H1 (cell line): ENCODE measurements around the gene RASAL1. TPM values are rescaled to one million over a fixed set of nuclear protein-coding genes. Genes with fewer than 3 reads are reported as not detected.

Experiments used
- CTCF ChIA-PET: fragments of 300-600 bp; sonication (Branson Sonifier 250); formaldehyde crosslinking; loops from one replicate; lab custom pipeline; 2021; ENCODE audit not compliant: partially characterized antibody; lab: Charles Lee
- POLR2A ChIA-PET: fragments of 300-600 bp; sonication (Branson Sonifier 250); formaldehyde crosslinking; loops from one replicate; lab custom pipeline; 2021; ENCODE audit warnings: inconsistent platforms; ENCODE audit not compliant: partially characterized antibody; lab: Charles Lee
- DNase-seq, 2 experiments: peaks; one replicate each; pipeline versions ENCODE4 v3.0.0 to v3.0.0-alpha.2; 2010 to 2022; ENCODE audit warnings: low spot score in 2 of 2, low read depth in 1 of 2, mixed read lengths in 1 of 2
- FAIRE-seq: peaks from 2 replicates; lab custom pipeline; 2011; peaks lifted over from hg19 to GRCh38; lab: Jason Lieb, UNC
- H2AFZ ChIP-seq: 2 replicates; pipeline ENCODE4 v1.8.1; 2012; ENCODE audit warnings: low read length, inconsistent platforms
- H2AK5ac ChIP-seq: 2 replicates; pipeline ENCODE4 v1.6.1; 2013; ENCODE audit warnings: low read depth, low read length
- H2BK120ac ChIP-seq: replicated peaks from 2 replicates; pipeline ENCODE3; 2013; ENCODE audit warnings: low read depth, low read length, inconsistent platforms
- H2BK12ac ChIP-seq: 2 replicates; pipeline ENCODE4 v1.6.1; 2013; ENCODE audit warnings: low read depth, low read length
- H2BK15ac ChIP-seq: 2 replicates; pipeline ENCODE4 v1.6.1; 2013; ENCODE audit warnings: low read length
- H2BK20ac ChIP-seq: 2 replicates; pipeline ENCODE4 v1.6.1; 2013; ENCODE audit warnings: low read length
- H2BK5ac ChIP-seq: 2 replicates; pipeline ENCODE4 v1.6.1; 2013; ENCODE audit warnings: low read depth, low read length
- H3K14ac ChIP-seq: 2 replicates; pipeline ENCODE4 v1.6.1; 2013; ENCODE audit warnings: inconsistent platforms; ENCODE audit not compliant: insufficient read length
- H3K18ac ChIP-seq: 2 replicates; pipeline ENCODE4 v1.6.1; 2013; ENCODE audit warnings: low read length; ENCODE audit errors: extremely low read depth
- H3K23ac ChIP-seq: 2 replicates; pipeline ENCODE4 v1.6.1; 2013; ENCODE audit warnings: inconsistent platforms; ENCODE audit not compliant: insufficient read length
- H3K23me2 ChIP-seq: 2 replicates; pipeline ENCODE4 v1.6.1; 2013; ENCODE audit warnings: low read depth, low read length
- H3K27ac ChIP-seq: 2 replicates; pipeline ENCODE4 v1.6.1; 2011; ENCODE audit warnings: low read depth, low read length, inconsistent platforms
- H3K27me3 ChIP-seq, 4 experiments: replicated peaks in 1 of 4; 1 replicate in 1 of 4; 2 replicates in 3 of 4; pipeline versions ENCODE4 v1.6.1 to v1.8.1; 2011 to 2013; ENCODE audit warnings: low read length in 3 of 4, mild to moderate bottlenecking in 3 of 4, inconsistent platforms in 2 of 4, mixed read lengths in 2 of 4, moderate library complexity in 1 of 4; ENCODE audit not compliant: control insufficient read depth in 3 of 4, insufficient read depth in 3 of 4; ENCODE audit errors: extremely low read depth in 1 of 4
- H3K36me3 ChIP-seq, 4 experiments: 2 replicates each; pipeline versions ENCODE4 v1.6.1 to v1.8.1; 2011 to 2013; ENCODE audit warnings: mild to moderate bottlenecking in 4 of 4, low read length in 3 of 4, moderate library complexity in 2 of 4, control low read depth in 1 of 4, inconsistent platforms in 1 of 4; ENCODE audit not compliant: insufficient read depth in 4 of 4, control insufficient read depth in 2 of 4
- H3K4ac ChIP-seq: replicated peaks from 2 replicates; pipeline ENCODE3; 2013; ENCODE audit warnings: low read length, low read depth, mixed read lengths, inconsistent platforms; ENCODE audit not compliant: insufficient read length
- H3K4me1 ChIP-seq, 4 experiments: replicated peaks in 1 of 4; 1 replicate in 1 of 4; 2 replicates in 3 of 4; pipeline versions ENCODE4 v1.6.1 to v1.8.1; 2011 to 2013; ENCODE audit warnings: low read length in 3 of 4, inconsistent platforms in 2 of 4, mixed read lengths in 1 of 4; ENCODE audit not compliant: insufficient read depth in 4 of 4, control insufficient read depth in 3 of 4
- H3K4me2 ChIP-seq, 2 experiments: 2 replicates each; pipeline versions ENCODE4 v1.6.1 to v1.8.1; 2011 to 2013; ENCODE audit warnings: low read depth in 2 of 2, low read length in 2 of 2, control low read depth in 1 of 2, inconsistent platforms in 1 of 2, mild to moderate bottlenecking in 1 of 2; ENCODE audit not compliant: insufficient read depth in 1 of 2
- H3K4me3 ChIP-seq, 4 experiments: fragments of 200-600, 300-600 bp in 1 of 4; sonication (generic), shearing (Covaris generic), sonication (Bioruptor Twin) in 1 of 4; 2 replicates each; pipeline versions ENCODE4 v1.5.1 to v1.8.1; 2011 to 2016; ENCODE audit warnings: low read length in 4 of 4, low read depth in 3 of 4, control low read depth in 2 of 4, inconsistent platforms in 2 of 4, mild to moderate bottlenecking in 2 of 4, mixed read lengths in 1 of 4, moderate library complexity in 1 of 4; ENCODE audit not compliant: insufficient read depth in 2 of 4; ENCODE audit errors: extremely low read depth in 1 of 4
- H3K56ac ChIP-seq: replicated peaks from 2 replicates; pipeline ENCODE3; 2013; ENCODE audit warnings: low read depth, mild to moderate bottlenecking, mixed read lengths, low read length, inconsistent platforms; ENCODE audit not compliant: insufficient read length
- H3K79me1 ChIP-seq: 2 replicates; pipeline ENCODE4 v1.6.1; 2013; ENCODE audit warnings: low read depth, low read length, control low read depth
- H3K79me2 ChIP-seq, 2 experiments: 2 replicates each; pipeline versions ENCODE4 v1.6.1 to v1.8.1; 2012 to 2013; ENCODE audit warnings: low read length in 2 of 2, mild to moderate bottlenecking in 2 of 2, inconsistent platforms in 1 of 2; ENCODE audit not compliant: insufficient read depth in 2 of 2, control insufficient read depth in 1 of 2
- H3K9ac ChIP-seq, 4 experiments: replicated peaks in 1 of 4; 1 replicate in 1 of 4; 2 replicates in 3 of 4; pipeline versions ENCODE4 v1.6.1 to v1.8.1; 2011 to 2013; ENCODE audit warnings: low read depth in 3 of 4, low read length in 3 of 4, control low read depth in 2 of 4, mild to moderate bottlenecking in 2 of 4, moderate library complexity in 2 of 4, inconsistent platforms in 1 of 4; ENCODE audit errors: extremely low read depth in 1 of 4
- H3K9me3 ChIP-seq, 2 experiments: 2 replicates each; pipeline versions ENCODE4 v1.6.1 to v1.8.1; 2012 to 2013; ENCODE audit warnings: mild to moderate bottlenecking in 2 of 2, moderate library complexity in 2 of 2, control low read depth in 1 of 2, inconsistent platforms in 1 of 2, low read depth in 1 of 2, low read length in 1 of 2, mixed read lengths in 1 of 2; ENCODE audit not compliant: insufficient read depth in 2 of 2
- H4K20me1 ChIP-seq, 2 experiments: replicated peaks in 1 of 2; 2 replicates each; pipeline versions ENCODE3 to v1.8.1; 2011 to 2013; ENCODE audit warnings: inconsistent platforms in 2 of 2, low read length in 2 of 2, mild to moderate bottlenecking in 1 of 2; ENCODE audit not compliant: insufficient read depth in 2 of 2, control insufficient read depth in 1 of 2
- H4K5ac ChIP-seq: 2 replicates; pipeline ENCODE4 v1.6.1; 2013; ENCODE audit warnings: low read length, low read depth, mixed read lengths, inconsistent platforms; ENCODE audit not compliant: insufficient read length
- H4K8ac ChIP-seq: 2 replicates; pipeline ENCODE4 v1.8.0; 2013; ENCODE audit warnings: mild to moderate bottlenecking, moderate library complexity, low read length, inconsistent platforms; ENCODE audit not compliant: insufficient read depth; ENCODE audit errors: extremely low read depth
- H4K91ac ChIP-seq: replicated peaks from 2 replicates; pipeline ENCODE3; 2013; ENCODE audit warnings: low read length, mixed read lengths, inconsistent platforms; ENCODE audit not compliant: insufficient read length
- EP300 ChIP-seq, 2 experiments: IDR thresholded peaks; 1 replicate in 1 of 2; 2 replicates in 1 of 2; pipeline ENCODE4 v1.6.1; 2011 to 2012; ENCODE audit warnings: low read depth in 2 of 2, low read length in 2 of 2, mild to moderate bottlenecking in 2 of 2, borderline replicate concordance in 1 of 2, inconsistent platforms in 1 of 2, moderate library complexity in 1 of 2
- TBP ChIP-seq: IDR thresholded peaks from 2 replicates; pipeline ENCODE4 v1.6.1; 2011; ENCODE audit warnings: low read depth, low read length, improper control_type of control experiment
- WGBS, 2 experiments: shearing (Covaris generic) in 1 of 2; methylation state at CpG; one replicate each; pipeline versions ENCODE4 v1.1.6 to v1.1.7; 2013 to 2015; ENCODE audit warnings: low lambda C conversion rate in 2 of 2, mixed read lengths in 2 of 2, inconsistent platforms in 1 of 2, low coverage in 1 of 2, missing lambda C conversion rate in 1 of 2; ENCODE audit not compliant: insufficient replicate concordance in 2 of 2, insufficient coverage in 1 of 2, insufficient read length in 1 of 2; ENCODE audit errors: extremely low coverage in 1 of 2, missing lambda C conversion rate in 1 of 2; 5-methylcytosine and 5-hydroxymethylcytosine counted together
- polyA plus RNA-seq, 7 experiments: library from polyadenylated mRNA; depleted of rRNA in 3 of 7; stranded (reverse) in 5 of 7; unstranded in 2 of 7; fragments of >200 nt in 5 of 7; fragments of 200-250 nt in 2 of 7; gene quantifications; 1 replicate in 5 of 7; 2 replicates in 1 of 7; 4 replicates in 1 of 7; pipeline versions ENCODE4 v1.2.1 to v1.2.3, GENCODE V29; 2011 to 2013; ENCODE audit warnings: missing spikeins in 2 of 7, mixed read lengths in 2 of 7
- total RNA-seq: library from RNA; stranded (reverse); fragmentation: NEBNext Ultra II Directional; extraction: Animal tissue kit (Norgen Biotek cat#: 25700); gene quantifications from 2 replicates; pipeline ENCODE4 v1.2.1, GENCODE V29; 2021

Gene RASAL1
- total and polyA plus RNA-seq, 2 of the 8 experiments (the other 6 are each of a cell fraction or from before 2014, with no cell fraction given): 3.7 to 5.0 TPM

DNA sequence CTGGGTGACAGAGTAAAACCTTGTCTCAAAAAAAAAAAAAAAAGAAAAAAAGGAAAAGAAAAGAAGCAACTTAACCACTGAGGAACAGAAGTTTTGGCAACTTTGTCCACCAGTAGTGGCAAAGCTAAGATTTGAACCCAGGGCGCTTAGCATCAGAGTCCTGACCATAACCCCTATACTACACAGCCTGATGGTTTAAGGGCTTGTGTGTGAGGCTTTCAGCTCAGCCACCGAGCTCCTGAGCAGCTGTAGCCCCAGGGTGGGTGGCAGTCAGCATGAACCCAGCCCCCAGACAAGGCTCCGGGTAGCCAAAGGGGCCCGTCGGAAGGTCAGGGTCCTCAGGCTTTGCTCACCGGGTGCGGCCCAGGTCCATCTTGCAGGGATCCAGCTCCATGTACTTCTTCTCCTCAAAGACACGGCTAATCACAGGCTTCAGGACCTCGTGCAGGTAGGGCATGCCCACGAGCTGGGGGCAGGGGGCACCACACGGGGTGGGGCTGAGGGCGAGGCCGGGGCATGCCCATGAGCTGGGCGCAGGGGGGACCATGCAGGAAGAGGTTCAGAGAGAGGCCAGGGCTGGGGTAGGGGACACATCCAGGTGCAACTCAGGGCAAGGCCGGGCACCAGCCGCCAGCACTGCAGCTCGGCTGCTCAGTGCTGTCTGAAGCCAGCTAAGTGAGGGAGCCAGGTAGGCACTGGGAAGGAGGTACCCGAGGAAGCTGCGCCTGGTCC lies 20.9 kb downstream of the RASAL1 start:
- H3K79me2 ChIP-seq: no peaks in the 10 kb centered on the region
- no peak for FAIRE-seq
- no peak overlapping the region for H2BK20ac ChIP-seq
- ChIA-PET CTCF (interaction anchor here (0.7 to 2.8 kb wide), 8 partner anchors 12 to 65 kb away, joined by 3 to 11 read pairs (median 5); partner anchors contain the start of gene RASAL1), POLR2A (interaction anchor here (0.6 to 1.4 kb wide), 2 partner anchors 46 to 76 kb away, joined by 3 read pairs; no protein-coding TSS in a partner anchor)
- no peak overlapping the region for H3K4me2 ChIP-seq
- DNase-seq: no peak
- no peak overlapping the region for H2BK12ac ChIP-seq
- no peak overlapping the region for H2AK5ac ChIP-seq
- H3K18ac ChIP-seq: no peak overlapping the region
- H4K8ac ChIP-seq: no peak overlapping the region
- no peak overlapping the region for H3K23ac ChIP-seq
- WGBS, 2 experiments: 91% methylated on average over 14 of the region's 19 CpGs; no CpG with 5 or more reads in 1 of the 2 experiments
- no peak overlapping the region for H2AFZ ChIP-seq
- H3K4me1 ChIP-seq: no peaks in the 10 kb centered on the region
- no peaks in the 10 kb centered on the region for H3K36me3 ChIP-seq
- no peak overlapping the region for H4K91ac ChIP-seq
- TF ChIP-seq EP300 (IDR thresholded peaks at IDR 0.05; ENCODE audit: borderline replicate concordance in 1 of 2, low read depth in 2 of 2, low read length in 2 of 2): no peak
- TF ChIP-seq TBP: peak; percentile 90
- H3K56ac ChIP-seq: no peak overlapping the region
- no peaks in the 10 kb centered on the region for H4K20me1 ChIP-seq
- no peaks in the 10 kb centered on the region for H3K27me3 ChIP-seq
- H3K79me1 ChIP-seq: no peaks in the 10 kb centered on the region; the same call in 1 of the 2 replicates
- no peaks in the 10 kb centered on the region for H3K23me2 ChIP-seq
- H2BK15ac ChIP-seq: no peak overlapping the region
- H3K14ac ChIP-seq: no peak overlapping the region
- no peak overlapping the region for H3K27ac ChIP-seq
- no peak overlapping the region for H4K5ac ChIP-seq
- H3K9ac ChIP-seq: no peak overlapping the region
- H3K9me3 ChIP-seq: no peaks in the 10 kb centered on the region
- no peak overlapping the region for H2BK120ac ChIP-seq
- no peak overlapping the region for H3K4ac ChIP-seq
- no peak overlapping the region for H3K4me3 ChIP-seq
- no peak overlapping the region for H2BK5ac ChIP-seq
